NCI-H345 treated with DMSO at 0.1 percent for 48 hours (cell line): ENCODE measurements around the gene TP53BP2.

Experiments used
- DNase-seq: peaks from one replicate; lab custom pipeline; 2025; ENCODE audit not compliant: unreplicated experiment; lab: John Stamatoyannopoulos, UW

The TP53BP2 gene

GRCh38 chr1:223796210-223796609, 49.5 kb downstream of the TP53BP2 start:
- no peak for DNase-seq

GRCh38 chr1:223794136-223794880, 51.4 kb downstream of the TP53BP2 start:
- no peak for DNase-seq

GRCh38 chr1:223793716-223794115, 52.0 kb downstream of the TP53BP2 start:
- no peak for DNase-seq

GRCh38 chr1:223792046-223792445, 53.7 kb downstream of the TP53BP2 start:
- no peak for DNase-seq

- DNase-seq, result no peak
Measured at GRCh38 chr1:223788746-223789415, 56.9 kb downstream of the TP53BP2 start.

GRCh38 chr1:223785808-223786207, 59.9 kb downstream of the TP53BP2 start:
- no peak for DNase-seq

- DNase-seq, result no peak
Measured at GRCh38 chr1:223784541-223784940, 61.2 kb downstream of the TP53BP2 start.

- no peak for DNase-seq
Measured at GRCh38 chr1:223783676-223784075, 62.1 kb downstream of the TP53BP2 start.

GRCh38 chr1:223780949-223781348, 64.8 kb downstream of the TP53BP2 start:
- DNase-seq, result no peak

GRCh38 chr1:223780318-223780717, 65.4 kb downstream of the TP53BP2 start:
- no peak for DNase-seq

- no peak for DNase-seq
Measured at GRCh38 chr1:223776826-223777454, 68.8 kb downstream of the TP53BP2 start.

GRCh38 chr1:223776075-223776814, 69.5 kb downstream of the TP53BP2 start:
- DNase-seq, result no peak

GRCh38 chr1:223775711-223776074, 70.1 kb downstream of the TP53BP2 start:
- DNase-seq, result no peak

GRCh38 chr1:223775054-223775453, 70.7 kb downstream of the TP53BP2 start:
- DNase-seq, result no peak

GRCh38 chr1:223774134-223774814, 71.5 kb downstream of the TP53BP2 start:
- DNase-seq, result no peak

GRCh38 chr1:223772771-223773160, 73.0 kb downstream of the TP53BP2 start:
- no peak for DNase-seq

GRCh38 chr1:223771814-223772770, 73.7 kb downstream of the TP53BP2 start:
- no peak for DNase-seq

GRCh38 chr1:223771469-223771813, 74.3 kb downstream of the TP53BP2 start:
- DNase-seq, result no peak

GRCh38 chr1:223770621-223771315, 75.0 kb downstream of the TP53BP2 start:
- DNase-seq, result no peak
